GM21717 (cell line): Measurements from ENCODE around the gene DCAKD.

Source experiments
- ATAC-seq: cut with Tn5 transposase; IDR thresholded peaks from one replicate; pipeline ENCODE4 v1.9.1; 2021; ENCODE audit warnings: mild to moderate bottlenecking, moderate library complexity; ENCODE audit not compliant: unreplicated experiment

The DCAKD gene

DNA sequence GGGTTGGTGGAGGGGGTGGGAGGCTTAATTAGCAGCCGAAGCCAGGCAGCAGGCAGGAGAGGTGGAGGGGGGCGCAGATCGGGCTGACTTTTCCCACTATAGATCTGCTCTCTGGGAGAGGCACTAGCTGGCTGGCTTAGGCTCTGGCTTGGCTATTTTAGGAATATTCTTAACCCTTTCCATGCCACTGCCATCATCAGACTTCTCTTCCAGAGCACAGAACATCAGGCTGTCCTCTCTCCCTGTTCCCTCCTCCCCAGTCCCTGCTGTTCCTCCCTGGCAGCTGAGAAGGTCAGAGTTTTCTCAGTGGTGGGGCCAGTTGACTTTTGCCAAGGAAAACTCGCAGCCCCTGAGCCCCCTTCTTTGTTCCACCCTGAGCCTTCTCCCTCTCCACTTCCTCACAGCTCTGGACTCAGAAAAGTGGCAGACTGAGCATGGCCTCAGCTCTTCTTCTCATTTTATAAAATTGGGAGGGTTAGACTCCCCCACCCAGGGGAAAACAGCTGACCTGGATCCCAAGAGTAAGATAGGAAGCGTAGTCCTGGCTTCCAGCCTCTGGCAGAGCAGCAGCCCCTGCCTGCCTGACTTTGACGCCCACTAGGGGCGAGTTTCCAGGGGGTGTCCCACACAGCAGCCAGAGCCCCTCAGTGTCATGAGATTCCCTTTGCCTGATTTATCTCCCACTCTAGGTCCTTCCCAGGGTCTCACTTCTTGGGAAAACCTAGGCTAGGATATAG, 73.5 kb downstream of the DCAKD start:
- no peak for ATAC-seq

DNA sequence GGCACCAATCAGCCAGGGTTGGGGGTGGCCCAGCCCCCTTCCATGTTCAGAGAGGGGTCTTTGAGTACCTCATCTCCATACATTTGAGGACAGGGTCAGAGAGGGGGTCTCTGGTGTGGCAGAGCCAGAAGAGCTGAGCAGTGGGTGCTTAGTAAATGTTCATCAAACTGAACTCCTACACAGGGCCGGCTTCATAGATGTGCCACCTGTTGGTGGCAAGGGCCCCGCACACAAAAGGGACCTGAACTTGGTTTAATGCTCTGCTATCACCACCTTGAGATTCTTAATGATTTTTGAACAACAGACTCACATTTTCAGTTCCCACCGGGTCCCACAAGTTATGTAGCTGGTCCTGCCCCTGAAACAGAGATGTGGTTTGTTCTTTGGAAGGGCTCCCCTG, 74.4 kb downstream of the DCAKD start:
- no peak for ATAC-seq

DNA sequence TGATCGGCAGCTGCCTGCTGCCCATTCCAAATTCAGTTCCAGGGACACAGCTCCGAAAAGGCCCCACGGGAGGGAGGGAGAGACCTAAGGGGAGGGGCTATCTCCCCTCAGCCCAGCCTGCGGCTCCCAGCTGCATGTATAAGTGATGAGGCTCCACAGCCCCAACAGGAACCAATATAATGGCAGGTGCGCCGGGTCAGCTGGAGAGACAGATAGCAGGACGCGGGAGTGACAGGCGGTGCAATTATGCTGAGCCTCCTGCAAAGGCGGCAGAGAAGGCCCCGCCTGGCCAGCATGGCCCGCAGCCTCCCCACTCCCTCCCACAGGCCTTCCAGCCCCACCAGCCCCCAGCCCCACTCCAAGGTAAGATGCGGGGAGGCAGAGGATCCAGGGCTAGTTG, 75.2 kb downstream of the DCAKD start:
- ATAC-seq = no peak
